GM19467 (cell line): Measurements from ENCODE around the gene GLTP.

Experiments
- ATAC-seq: cut with Tn5 transposase; IDR thresholded peaks from one replicate; pipeline ENCODE4 v1.9.1; 2021; ENCODE audit warnings: mild to moderate bottlenecking, moderate library complexity; ENCODE audit not compliant: unreplicated experiment

GLTP gene

DNA sequence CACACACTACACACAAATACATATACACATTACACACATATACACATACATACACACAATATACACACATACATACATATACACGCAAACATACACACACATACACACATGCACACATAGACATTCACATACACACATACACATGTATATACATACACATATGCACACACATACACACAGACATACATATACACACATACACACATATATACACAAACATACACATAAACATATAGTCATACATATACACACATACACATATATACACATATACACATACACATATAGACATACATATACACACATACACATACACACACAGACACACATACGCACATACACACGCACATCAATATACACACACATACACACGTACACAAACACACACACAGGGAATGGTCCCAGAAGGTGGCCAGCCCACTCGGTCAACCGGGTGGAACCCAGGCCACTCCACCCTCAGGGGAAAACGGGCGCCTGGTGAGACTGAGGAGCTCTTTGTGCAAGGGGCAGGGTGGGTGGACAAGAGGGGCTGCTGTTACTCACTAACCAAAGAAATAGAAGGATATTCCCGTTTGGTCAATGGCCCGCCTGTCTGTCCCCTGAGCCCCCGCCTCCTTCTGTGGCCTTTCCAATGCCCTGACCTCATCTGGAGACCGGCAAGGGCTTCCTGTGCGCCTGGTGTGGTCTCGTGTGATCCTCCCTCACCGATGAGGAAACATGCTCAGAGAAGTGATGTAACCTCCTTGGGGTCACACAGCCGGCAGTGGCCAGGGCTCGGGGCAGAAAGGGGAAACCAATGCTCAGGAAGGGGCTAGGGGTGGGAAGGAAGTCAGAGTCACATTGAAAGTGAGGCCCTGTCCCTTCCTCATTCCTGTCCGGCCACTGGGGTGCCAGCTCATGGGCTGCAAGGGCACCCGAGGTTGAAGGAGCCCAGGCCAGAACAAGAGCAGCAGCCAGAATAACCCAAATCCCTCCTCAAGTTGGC lies 52.5 kb downstream of the GLTP start:
- ATAC-seq = no peak

DNA sequence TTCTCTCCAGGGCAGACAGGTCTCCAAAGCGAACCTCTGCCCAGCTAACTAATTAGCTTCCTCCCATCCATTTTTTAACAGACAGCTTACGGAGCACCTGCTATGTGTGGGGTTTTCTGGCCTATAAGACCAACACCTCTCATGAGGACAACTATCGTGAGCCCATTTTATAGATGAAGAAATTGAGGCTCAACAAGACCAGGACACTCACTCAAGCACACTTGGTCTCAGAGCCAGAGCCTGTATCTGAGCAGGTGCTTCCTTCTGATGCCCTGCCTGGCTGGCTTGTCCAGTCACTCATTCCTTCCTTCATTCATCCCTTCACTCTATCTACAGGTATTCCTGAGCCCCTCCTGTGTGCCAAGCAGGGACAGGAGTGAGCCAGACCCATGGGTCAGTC lies 53.3 kb downstream of the GLTP start:
- ATAC-seq = no peak

DNA sequence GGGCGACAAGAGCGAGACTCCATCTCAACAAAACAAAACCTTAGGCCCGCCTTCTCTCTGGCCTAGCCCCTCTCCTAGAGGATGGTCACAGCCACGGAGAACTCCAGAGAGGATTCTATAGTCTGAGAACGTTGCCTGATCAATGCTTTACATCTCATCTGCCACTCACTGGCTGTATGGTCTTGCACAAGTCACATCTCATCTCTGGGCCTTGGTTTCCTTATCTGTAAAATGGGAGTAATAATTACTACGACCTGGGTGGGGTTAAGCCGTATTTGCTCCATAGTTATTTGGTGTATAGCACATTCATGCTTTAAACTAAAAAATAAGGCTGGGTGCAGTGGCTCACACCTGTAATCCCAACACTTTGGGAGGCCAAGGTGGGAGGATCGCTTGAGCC lies 55.6 kb downstream of the GLTP start:
- no peak for ATAC-seq

DNA sequence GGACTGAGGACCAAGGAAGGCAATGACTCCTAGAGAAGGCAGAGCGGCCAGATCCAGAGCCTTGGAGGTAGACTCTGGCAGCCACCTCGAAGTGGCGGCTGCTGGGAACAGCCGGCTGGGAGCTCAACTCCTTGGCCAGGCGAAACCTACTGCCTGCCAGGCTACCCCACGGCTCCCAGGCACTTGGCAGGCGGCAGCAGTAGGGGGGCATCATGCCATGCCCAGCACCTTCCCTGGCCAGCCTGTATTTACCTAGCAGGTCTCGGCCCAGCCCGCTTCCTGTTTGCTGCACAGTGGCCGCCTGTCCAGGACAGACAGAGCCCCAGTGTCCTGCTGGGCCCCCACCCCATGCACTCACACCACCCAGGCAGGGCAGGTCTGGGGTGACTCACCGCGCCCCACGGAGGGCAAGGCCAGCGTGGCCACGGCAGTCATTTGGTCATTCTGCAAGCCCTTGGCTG lies 57.4 kb downstream of the GLTP start:
- no peak for ATAC-seq

DNA sequence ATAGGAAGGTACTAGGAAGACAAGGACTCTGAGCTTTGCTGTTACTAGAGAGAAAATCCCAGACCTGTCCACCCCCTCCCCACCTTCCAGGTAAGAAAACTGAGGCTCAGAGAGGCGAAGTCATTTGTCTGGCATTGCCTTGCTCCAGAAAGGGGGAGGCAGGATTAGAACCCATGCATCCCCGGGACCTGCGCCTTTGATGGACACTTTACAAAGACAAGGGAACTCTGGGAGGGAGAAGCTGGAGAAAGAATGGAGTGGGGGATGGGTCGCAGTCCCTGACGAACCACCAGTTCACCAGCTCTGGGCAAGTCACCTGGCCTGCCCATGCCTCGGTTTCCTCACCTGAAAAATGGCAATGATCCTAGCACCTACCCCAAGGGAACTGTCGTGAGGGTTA lies 57.9 kb downstream of the GLTP start:
- no peak for ATAC-seq

DNA sequence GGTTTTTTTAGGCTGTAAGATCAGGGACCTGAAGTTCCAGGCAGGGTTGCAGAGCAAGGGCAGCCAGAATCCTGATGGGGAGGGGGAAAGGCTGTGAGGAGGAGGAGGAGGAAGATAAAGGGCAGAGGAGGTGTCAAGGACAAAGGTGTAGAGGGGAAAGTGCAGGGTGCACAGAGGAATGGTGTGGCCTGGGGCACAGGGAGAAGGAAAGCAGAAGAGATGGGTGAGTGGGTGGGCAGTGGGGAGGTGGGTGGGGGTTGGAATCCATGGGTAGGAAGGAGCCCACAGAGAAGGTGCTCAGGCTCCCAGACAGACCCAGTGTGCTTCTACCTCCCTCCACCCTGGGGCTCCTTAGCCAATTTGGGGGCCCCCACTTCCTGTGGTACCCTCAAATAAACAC lies 58.4 kb downstream of the GLTP start:
- no peak for ATAC-seq

DNA sequence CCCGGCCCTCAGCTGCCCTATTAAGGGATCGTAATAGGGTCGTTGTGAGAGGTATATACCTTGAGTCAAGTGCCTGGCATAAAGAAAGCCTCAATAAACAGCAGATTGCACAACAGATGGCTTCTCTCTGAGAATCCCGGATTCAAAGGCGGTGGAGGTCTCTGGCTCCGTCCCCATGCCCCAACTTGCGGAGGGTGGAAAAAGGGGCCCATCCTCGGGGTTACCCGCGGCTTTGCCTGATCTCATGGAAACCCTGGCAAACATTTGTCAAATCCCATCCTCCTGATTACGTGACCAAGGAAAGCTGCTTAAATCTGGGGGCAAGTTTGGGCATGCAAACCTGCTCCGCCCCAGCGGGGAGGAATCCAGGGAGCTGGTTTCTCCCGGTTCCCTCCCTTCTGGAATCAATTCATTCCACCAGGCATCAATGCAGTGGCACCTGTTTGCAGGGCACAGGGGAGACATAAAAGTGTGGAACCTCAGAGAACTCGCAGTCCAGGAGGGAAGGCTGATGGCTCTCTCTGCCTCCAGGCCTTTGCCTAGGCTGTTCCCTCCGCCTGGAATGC lies 59.4 kb downstream of the GLTP start:
- ATAC-seq = no peak

DNA sequence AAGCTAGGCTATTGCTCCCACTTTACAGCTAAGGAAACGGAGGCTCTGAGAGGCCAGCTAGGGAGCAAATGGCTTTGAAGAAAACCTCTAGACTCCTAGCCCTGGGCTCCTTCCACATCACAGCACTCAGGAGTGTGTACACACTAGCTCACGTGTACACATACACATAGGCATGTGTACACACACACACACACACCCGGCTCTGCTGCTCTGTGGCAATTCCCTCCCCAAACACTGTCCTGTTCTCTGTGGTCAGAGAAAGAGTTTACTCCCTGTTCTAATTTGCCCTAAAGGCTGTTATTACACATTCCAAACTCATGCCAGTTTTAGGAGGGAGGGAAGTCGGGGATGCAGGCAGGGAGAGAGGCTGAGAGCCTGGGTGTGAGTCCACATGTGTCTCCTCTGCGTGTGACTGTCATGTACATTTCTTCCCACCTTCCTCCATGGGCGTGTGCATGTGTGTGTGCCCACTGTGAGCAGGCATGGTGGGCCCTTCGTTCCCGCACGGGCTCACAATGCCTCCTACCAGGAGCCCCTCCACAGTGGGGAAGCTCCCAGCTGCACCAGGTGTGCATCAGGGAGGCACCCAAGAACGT lies 61.3 kb downstream of the GLTP start:
- ATAC-seq = no peak

DNA sequence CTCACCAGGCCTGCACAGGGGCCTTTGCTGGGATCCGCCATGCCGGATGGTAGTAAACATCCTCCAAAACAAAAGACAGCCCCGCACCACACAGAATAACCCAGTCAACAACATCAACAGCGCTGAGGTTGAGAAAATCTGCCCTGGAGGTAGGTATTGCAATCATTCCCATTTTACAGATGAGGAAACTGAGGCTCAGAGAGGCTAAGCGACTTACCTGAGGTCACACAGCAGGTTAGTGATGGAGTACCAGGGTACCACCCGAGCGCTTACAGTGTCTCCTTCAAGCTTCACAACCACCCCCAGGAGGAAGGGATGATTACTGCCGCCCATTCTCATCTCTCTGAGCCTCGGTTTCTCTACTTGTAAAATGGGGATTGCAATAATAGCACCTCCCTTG lies 62.1 kb downstream of the GLTP start:
- no peak for ATAC-seq

DNA sequence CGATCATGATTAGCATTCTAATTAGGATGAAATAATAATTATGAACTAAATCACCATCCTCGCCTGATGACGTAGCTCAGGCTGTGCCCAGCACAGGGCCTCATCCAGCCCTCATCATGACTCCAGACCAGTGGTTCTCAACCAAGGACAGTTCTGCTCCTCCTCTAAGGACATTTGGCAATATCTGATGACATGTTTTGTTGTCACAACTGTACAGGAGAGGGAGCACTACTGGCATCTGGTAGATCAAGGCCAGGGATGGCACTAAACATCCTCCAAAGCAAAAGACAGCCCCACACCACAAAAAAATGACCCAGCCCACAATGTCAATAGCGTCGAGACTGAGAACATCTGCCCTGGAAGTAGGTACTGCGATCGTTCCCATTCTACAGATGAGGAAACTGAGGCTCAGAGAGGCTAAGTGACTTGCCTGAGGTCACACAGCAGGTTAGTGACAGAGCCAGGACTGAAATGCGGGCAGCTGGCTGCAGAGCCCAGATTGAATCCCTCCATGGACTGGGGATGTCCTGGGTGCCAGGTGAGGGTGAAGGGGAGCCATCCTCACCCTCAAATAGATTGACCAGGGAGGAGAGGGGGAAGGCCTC lies 62.6 kb downstream of the GLTP start:
- no peak for ATAC-seq

DNA sequence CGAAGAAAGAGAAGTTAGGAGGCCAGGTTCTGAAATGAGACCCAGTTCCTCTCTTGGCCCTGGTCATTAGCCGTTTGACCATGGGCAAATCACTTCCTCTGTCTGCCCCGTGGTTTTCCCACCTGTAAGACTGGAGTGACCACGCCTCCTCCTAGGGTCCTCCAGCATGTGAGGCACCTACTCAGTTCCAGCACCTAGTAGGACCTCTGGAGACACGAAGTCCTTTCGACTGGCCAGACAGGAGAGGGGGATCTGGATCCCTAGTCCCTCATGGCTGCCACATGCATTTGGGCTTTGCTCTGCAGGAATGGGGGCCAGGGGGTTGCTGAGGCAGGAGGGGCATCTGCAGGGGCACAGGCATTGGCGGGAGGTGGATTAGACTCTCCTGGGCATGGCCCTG lies 63.5 kb downstream of the GLTP start:
- ATAC-seq = no peak

DNA sequence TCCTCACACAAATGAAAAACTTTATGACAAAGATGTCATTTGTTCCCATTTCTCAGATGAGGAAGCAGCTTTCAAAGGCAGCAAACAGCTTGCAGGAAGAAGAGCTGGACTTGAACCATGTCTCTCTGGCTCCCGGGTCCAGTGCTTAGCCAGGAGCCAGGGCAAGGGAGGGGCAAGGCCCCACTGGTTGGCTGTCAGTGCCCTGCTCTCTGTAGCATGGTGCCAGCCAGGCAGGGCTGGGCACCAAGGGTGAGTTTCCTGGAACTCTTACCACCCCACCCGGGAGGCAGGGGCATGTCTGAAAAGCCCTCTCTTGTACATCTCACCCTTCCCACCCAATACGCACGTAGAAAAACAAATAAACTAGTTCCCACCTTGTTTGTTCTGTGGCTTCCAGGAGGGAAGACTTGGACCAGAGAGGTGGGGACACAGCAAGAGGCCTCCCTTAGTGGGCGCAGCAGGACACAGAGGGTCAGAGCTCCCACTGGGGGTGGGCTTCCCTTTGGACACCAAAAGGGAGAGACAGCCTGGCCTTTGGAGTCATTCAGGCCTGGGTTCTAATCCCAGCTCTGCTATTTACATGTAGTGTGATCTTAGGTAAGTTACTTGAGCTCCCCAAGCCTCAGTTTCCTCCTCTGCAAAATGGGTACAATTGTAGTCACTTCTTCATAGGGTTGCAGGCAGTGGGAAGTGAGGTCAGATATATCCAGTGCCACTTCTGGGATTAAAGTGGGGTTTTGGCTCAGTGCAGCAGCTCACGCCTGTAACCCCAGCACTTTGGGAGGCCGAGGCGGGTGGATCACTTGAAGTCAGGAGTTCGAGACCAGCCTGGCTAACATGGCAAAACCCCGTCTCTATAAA lies 64.4 kb downstream of the GLTP start:
- no peak for ATAC-seq

DNA sequence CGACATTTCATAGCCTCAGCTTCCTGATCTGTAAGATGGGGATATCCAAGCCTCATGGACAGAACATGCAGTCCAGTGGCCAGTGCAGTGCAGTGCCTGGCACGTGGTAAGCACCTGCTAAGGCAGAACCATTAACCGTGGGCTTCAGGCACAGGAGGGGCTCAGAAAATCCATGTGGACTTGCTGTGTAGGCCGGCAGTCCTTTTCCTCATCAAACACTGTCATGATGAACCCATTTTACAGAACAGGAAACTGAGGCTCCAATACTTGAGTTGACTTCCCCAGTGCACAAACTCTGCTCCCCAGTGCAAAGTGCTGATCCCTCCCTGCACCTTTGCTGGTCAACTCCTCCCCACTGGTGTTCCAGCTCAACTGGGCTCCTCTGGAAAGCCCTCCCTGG lies 65.1 kb downstream of the GLTP start:
- no peak for ATAC-seq

DNA sequence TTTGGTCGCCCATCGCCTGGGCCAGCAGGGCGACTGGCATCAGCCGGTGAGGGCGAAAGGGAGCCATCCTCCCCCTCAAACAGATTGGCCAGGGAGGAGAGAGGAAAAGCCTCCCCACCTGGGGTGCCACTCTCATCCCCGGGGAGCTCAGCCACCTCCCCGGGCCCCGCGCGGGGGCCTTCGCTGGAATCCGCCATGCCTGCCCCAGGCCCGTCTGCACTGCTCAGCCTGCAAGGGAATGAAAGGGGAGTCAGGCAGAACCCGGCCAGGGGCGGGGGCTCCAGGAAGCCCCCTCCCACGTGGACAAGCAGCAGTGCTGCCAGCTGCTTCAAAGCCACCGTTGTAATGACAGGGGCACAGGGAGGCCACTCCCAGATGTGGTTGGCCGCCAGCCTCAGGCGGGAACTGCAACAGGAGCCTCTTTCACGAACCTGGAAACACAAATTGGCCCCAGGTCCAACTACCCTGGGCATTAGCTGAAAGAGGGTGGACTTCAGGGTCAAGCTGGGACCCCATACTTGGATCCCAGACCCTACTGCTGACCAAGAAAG lies 65.7 kb downstream of the GLTP start:
- no peak for ATAC-seq

DNA sequence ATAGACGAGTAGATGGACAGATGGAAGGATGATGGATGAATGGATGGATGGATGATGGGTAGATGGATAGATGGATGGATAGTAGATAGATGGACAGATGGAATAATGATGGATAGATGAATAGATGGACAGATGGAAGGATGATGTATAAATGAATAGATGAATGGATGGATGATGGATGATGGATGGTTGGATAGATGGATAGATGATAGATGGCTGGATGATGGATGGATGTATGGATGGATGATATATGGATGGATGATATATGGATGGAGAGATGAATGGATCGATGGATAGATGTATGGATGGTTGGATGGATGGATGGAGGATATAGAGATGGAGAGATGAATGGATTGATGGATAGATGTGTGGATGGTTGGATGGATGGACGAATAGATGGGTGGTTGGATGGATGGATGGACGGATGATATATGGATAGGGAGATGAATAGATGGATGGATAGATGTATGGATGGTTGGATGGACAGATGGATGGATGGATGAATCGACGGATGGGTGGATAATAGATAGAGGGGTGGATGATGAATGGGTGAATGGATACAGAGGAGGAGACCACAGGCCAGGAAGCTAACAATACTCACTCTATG lies 66.4 kb downstream of the GLTP start:
- no peak for ATAC-seq

DNA sequence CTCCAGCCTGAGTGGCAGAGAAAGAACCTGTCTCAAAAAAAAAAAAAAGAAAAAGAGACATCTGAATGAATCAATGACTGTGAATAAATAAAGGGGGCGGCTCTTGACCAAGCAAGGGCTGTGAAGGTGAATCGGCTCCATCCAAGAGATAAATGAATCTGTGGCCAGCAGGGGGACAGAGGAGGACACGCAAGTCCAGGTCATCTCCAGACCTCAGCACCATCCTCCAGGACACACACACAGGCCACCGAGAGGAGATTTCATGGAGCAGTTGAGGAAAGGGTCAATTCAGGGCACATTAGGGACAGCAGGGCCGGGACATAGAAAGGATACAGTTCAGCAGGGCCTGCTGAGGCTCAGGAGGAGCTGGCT lies 68.7 kb downstream of the GLTP start:
- no peak for ATAC-seq

DNA sequence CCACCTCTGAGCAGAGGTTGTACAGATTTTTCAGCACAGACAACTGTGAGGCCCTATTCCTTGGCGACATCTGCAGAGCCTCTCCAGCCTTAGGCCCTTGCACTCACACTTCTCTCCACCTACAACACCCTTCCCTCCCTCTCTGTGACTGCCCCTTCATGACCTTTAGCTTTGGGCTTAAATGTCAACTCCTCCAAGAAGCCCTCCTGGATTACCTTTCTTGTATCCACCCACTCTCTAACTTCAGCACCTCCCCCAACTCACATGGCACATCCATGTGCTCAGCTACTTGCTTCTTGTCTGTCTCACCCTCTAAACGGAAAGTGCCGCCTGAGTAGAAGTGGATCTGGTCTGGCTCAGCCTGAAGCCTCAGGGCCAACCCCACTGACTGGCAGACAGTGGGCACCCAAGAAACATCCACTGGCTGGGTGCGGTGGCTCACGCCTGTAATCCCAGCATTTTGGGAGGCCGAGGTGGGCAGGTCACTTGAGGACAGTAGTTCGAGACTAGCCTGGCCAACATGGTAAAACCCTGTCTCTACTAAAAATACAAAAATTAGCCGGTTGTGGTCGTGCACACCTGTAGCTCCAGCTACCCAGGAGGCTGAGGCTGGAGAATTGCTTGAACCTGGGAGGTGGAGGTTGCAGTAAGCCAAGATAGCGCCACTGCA lies 69.3 kb downstream of the GLTP start:
- ATAC-seq = no peak

DNA sequence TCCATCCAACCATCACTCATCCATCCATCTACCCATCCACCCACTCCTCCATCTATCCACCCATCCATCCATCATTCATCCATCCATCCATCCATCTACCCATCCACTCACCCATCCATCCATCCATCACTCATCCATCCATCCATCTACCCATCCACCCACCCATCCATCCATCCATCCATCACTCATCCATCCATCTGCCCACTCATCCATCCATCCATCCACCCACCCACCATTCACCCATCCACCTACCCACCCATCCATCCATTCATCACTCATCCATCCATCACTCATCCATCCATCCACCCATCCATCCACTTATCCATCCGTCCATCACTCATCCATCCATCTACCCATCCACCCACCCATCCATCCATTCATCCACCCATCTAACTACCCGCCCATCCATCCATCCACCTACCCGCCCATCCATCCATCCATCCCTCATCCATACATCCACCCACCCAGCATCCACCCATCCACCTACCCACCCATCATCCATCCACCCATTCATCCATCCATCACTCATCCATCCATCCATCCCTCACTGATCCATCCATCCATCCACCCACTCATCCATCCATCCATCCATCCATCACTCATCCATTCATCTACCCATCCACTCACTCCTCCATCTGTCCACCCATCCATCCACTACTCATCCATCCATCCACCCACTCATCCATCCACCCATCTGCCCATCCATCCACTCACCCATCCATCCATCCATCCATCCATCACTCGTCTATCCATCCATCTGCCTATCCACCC lies 71.3 kb downstream of the GLTP start:
- ATAC-seq = no peak
